GM18505 (cell line): ENCODE results near the gene PHAF1.
A peak's percentile ranks its signal among the peaks of the same experiment; 100 is the strongest.

Experiments used
- ATAC-seq: cut with Tn5 transposase; IDR thresholded peaks from one replicate; pipeline ENCODE4 v1.9.1; 2021; ENCODE audit not compliant: unreplicated experiment
- POLR2A ChIP-seq: IDR thresholded peaks from 4 replicates; pipeline ENCODE4 v1.6.1; 2011; ENCODE audit warnings: borderline replicate concordance; ENCODE audit not compliant: insufficient read depth, insufficient read length; ENCODE audit errors: extremely low read depth

PHAF1 gene

GRCh38 chr16:67155295-67156142 lies 45.8 kb downstream of the PHAF1 start:
- no peak for TF ChIP-seq POLR2A

DNA sequence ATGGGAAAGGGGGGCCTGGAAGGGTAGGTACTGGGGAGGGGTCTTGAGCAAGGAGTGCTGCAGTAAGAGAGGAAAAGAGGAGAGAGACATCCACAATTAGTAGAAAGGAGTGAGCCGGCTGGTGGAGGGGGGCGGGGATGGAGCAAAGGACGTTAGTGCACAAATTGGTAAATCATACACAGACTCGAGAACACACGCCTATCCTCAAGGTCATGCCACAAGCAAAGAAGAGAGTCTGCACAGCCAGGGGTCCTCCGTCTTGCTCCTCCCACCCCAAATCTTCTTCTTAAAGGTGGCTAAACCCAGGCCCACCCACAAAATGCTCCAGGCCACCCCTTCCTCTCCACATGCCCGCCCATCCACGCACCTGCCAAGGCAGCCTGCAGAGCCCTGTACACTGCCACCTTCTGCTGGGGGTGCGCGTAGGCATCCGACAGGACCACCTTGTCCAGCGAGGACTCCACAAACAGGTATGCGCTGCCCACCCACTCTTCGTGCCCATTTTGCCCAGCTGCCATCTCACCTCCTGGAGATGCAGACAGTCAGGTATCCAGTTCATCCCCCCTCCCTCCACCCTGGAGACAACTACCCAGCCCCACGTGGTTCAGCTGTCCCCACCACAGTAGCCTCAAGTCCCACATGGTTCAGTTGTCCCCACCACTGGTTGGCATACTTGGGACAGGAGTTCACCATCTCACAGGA lies 46.6 kb downstream of the PHAF1 start:
- TF ChIP-seq POLR2A: no peak
- no peak for ATAC-seq

More at GRCh38 chr16:67155295-67156142, 45.8 kb downstream of the PHAF1 start:
- peak; percentile 23 for ATAC-seq

- no peak for TF ChIP-seq POLR2A
- ATAC-seq: no peak
Observed at GRCh38 chr16:67157106-67157748, 47.5 kb downstream of the PHAF1 start.

GRCh38 chr16:67157892-67158635 lies 48.3 kb downstream of the PHAF1 start:
- TF ChIP-seq POLR2A: no peak
- ATAC-seq: no peak

DNA sequence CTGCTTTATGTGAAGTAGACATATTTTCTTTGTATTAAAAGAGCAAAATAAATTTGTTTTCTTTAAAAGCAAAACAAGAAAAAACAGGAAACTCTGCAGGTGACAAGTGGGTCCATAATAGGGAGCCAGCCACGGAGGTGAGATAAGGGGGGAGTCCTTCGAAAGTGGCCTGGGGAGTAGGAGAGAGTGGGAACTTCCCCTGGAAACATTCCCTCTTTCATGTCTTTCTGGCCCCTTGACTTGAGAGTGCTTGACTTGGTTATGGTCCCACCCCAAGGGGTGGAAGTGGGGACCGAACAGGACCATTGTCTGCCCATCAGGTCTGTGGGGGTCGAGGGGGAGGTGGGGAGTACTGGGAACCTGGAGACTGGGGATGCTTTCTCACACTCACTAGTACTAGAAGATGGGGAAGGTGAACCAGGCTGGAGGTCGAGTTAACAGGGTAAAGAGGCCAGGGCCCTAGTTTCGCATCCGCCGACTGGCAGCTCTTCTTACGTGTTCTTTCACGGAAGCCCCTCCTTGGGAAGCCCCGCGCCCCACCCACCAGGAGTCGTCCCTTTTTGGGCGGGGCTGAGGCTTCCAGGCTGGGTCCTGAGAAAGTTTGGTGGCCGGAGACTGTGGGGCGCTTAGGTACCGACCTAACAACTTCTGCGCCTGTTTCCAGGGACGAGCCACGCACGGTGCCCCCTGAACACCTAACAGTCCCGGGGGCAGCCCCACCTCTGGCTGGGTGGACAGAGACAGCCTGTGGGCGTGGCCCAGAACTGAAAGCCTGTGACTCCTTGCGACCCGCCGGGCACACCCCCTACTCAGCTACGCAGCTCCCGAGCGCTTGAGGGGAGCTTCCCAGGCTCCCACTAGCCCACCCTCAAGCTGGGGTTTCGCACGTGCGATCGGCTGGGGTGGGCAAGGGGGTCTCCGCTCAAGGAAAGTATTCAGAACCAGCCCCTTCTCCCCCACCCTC lies 49.2 kb downstream of the PHAF1 start:
- TF ChIP-seq POLR2A: peak; percentile 54
- ATAC-seq: peak; percentile 22

DNA sequence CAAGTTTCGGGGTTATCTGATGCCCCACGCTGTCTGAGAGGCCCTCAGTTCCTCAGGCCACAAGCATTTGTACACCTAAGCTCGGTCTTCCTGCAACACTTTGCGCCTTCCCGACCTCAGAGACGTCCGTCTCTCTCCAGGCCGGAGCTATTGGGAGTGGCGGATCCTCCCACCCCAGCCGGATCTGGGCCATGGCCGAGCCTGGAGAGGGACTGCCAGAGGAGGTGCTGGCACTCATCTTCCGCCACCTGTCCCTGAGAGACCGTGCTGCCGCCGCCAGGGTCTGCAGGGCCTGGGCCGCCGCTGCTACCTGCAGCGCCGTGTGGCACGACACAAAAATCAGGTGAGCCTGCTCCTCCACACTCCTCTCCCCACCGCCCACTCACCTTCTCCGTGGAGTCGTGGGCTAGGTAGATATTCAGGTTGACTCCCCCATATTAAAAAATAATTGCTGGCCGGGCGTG lies 51.9 kb downstream of the PHAF1 start:
- TF ChIP-seq POLR2A: no peak
- ATAC-seq: no peak

- no peak for TF ChIP-seq POLR2A
- no peak for ATAC-seq
Observed at GRCh38 chr16:67162506-67163163, 52.9 kb downstream of the PHAF1 start.

DNA sequence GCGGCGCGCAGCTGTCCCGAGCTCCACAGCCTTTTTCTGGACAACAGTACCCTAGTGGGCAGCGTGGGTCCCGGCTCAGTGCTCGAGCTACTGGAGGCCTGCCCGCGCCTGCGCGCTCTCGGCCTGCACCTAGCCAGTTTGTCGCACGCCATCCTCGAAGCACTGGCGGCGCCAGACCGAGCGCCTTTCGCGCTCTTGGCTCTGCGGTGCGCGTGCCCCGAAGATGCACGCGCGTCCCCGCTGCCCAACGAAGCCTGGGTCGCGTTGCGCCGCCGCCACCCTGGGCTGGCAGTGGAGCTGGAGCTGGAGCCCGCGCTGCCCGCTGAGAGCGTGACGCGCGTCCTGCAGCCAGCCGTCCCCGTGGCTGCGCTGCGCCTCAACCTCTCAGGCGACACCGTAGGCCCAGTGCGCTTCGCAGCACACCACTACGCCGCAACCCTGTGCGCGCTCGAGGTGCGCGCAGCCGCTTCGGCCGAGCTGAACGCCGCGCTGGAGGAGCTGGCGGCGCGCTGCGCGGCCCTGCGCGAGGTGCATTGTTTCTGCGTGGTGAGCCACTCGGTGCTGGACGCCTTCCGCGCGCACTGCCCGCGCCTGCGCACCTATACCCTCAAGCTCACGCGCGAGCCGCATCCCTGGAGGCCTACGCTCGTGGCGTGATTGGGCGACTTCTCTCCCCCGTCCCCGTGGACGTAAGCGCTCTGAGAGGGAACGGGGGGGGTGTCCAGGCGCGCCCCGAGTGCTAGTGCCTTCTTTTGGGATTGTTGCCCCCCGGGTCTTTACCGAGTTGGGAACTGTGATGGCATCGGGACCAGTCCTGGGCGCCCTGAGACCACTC lies 53.6 kb downstream of the PHAF1 start:
- no peak for ATAC-seq
- no peak for TF ChIP-seq POLR2A

GRCh38 chr16:67163999-67164558 lies 54.3 kb downstream of the PHAF1 start:
- no peak for ATAC-seq
- TF ChIP-seq POLR2A: no peak

DNA sequence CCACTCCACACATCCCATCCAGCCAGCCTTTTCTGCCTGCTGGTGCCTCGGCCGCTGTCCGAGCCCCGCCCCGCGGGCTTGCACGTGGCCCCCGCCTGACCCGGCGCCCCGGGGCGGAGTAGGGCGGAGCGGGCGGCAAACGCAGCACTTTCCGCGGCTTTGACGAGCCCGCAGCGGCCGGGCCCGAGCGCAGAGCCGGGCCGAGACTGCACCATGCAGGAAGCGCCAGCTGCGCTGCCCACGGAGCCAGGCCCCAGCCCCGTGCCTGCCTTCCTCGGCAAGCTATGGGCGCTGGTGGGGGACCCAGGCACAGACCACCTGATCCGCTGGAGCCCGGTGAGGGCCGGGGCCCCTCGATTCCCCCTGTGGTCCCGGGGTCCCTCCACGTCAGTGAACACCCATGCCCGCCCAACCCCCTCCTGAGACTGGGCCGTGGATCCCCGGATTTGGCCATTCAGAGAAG lies 54.9 kb downstream of the PHAF1 start, which contains the start of gene HSF4:
HSF4 (plus strand) TSS at position 147 of the 463 bp plus-strand sequence; CDS start at position 214, 67 bp downstream.
- no peak for TF ChIP-seq POLR2A
- no peak for ATAC-seq
